Measurements from ENCODE around the gene SMU1. TPM values are rescaled to one million over a fixed set of nuclear protein-coding genes. Genes with fewer than 3 reads are reported as not detected.

Gene SMU1
- total and polyA plus RNA-seq, 2 of the 13 experiments (the other 11 are each of a cell fraction or from before 2014, with no cell fraction given): 12.9 to 36.6 TPM

DNA sequence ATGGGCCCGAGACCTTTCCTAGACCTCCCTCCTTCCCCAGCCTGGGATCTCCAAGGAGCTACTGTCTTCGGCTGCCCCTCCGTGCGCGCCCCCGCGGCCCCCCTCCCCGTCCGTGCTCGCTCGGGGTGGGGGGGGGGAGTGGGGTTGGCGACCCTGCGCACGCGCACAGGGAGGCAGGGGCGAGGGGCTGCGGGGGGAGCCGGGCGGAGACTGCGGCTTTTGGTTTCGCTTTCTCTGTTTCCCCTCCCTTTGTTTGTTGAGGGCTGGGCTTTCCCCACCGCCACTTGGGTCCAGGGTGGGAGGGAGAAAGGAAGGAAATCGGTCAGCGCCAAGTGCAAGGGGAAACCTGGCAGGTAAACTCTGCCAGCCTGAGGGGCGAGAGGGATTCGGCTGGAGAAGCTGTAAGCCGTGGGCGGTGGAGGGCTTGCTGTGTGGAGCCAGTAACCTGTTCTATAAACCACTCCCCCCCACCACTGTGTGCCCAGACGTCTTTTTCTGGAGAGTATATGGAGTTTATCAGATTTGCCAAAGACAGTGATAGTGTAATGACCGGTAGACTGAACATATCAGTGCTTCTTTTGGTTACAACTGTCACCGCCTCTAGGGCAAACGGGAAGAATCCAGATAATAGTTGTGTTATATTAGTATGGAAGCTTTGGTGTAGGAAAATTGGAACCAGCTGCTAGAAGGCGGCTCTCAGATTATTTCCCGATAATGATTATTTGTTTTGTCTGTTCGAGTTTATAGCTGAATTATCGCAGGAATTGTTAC lies 50.7 kb downstream of the SMU1 start (continued):
- TF ChIP-seq ZNF747 (CRISPR knock-in tag; IDR thresholded peaks at IDR 0.05; ENCODE audit: borderline replicate concordance): peak; percentile 46; the same call in 1 of the 2 replicates
- TF ChIP-seq, protein P1, sequence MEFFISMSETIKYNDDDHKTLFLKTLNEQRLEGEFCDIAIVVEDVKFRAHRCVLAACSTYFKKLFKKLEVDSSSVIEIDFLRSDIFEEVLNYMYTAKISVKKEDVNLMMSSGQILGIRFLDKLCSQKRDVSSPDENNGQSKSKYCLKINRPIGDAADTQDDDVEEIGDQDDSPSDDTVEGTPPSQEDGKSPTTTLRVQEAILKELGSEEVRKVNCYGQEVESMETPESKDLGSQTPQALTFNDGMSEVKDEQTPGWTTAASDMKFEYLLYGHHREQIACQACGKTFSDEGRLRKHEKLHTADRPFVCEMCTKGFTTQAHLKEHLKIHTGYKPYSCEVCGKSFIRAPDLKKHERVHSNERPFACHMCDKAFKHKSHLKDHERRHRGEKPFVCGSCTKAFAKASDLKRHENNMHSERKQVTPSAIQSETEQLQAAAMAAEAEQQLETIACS (CRISPR knock-in tag; IDR thresholded peaks at IDR 0.05): peak; percentile 91
- TF ChIP-seq ZNF44 (CRISPR knock-in tag; IDR thresholded peaks at IDR 0.05): no peak
- TF ChIP-seq SP1 (IDR thresholded peaks at IDR 0.05): no peak
- TF ChIP-seq SP1 (CRISPR knock-in tag; IDR thresholded peaks at IDR 0.05): no peak
- TF ChIP-seq, protein P2, sequence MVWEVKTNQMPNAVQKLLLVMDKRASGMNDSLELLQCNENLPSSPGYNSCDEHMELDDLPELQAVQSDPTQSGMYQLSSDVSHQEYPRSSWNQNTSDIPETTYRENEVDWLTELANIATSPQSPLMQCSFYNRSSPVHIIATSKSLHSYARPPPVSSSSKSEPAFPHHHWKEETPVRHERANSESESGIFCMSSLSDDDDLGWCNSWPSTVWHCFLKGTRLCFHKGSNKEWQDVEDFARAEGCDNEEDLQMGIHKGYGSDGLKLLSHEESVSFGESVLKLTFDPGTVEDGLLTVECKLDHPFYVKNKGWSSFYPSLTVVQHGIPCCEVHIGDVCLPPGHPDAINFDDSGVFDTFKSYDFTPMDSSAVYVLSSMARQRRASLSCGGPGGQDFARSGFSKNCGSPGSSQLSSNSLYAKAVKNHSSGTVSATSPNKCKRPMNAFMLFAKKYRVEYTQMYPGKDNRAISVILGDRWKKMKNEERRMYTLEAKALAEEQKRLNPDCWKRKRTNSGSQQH (CRISPR knock-in tag; IDR thresholded peaks at IDR 0.05; ENCODE audit: low read depth): no peak
- no peak for TF ChIP-seq ATF7-NPFF (CRISPR knock-in tag; IDR thresholded peaks at IDR 0.05; ENCODE audit: low read depth)
- TF ChIP-seq FOXK2 (IDR thresholded peaks at IDR 0.05): no peak
- TF ChIP-seq, protein P3, sequence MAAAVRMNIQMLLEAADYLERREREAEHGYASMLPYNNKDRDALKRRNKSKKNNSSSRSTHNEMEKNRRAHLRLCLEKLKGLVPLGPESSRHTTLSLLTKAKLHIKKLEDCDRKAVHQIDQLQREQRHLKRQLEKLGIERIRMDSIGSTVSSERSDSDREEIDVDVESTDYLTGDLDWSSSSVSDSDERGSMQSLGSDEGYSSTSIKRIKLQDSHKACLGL (CRISPR knock-in tag; IDR thresholded peaks at IDR 0.05): peak; percentile 46; the same call in 1 of the 2 replicates
- peak; percentile 68; the same call in 1 of the 2 replicates for TF ChIP-seq ZNF776 (CRISPR knock-in tag; IDR thresholded peaks at IDR 0.05)
- no peak for TF ChIP-seq STAG1 (CRISPR knock-in tag; IDR thresholded peaks at IDR 0.05)
- TF ChIP-seq ZSCAN22 (CRISPR knock-in tag; IDR thresholded peaks at IDR 0.05): no peak
- TF ChIP-seq, protein P4, sequence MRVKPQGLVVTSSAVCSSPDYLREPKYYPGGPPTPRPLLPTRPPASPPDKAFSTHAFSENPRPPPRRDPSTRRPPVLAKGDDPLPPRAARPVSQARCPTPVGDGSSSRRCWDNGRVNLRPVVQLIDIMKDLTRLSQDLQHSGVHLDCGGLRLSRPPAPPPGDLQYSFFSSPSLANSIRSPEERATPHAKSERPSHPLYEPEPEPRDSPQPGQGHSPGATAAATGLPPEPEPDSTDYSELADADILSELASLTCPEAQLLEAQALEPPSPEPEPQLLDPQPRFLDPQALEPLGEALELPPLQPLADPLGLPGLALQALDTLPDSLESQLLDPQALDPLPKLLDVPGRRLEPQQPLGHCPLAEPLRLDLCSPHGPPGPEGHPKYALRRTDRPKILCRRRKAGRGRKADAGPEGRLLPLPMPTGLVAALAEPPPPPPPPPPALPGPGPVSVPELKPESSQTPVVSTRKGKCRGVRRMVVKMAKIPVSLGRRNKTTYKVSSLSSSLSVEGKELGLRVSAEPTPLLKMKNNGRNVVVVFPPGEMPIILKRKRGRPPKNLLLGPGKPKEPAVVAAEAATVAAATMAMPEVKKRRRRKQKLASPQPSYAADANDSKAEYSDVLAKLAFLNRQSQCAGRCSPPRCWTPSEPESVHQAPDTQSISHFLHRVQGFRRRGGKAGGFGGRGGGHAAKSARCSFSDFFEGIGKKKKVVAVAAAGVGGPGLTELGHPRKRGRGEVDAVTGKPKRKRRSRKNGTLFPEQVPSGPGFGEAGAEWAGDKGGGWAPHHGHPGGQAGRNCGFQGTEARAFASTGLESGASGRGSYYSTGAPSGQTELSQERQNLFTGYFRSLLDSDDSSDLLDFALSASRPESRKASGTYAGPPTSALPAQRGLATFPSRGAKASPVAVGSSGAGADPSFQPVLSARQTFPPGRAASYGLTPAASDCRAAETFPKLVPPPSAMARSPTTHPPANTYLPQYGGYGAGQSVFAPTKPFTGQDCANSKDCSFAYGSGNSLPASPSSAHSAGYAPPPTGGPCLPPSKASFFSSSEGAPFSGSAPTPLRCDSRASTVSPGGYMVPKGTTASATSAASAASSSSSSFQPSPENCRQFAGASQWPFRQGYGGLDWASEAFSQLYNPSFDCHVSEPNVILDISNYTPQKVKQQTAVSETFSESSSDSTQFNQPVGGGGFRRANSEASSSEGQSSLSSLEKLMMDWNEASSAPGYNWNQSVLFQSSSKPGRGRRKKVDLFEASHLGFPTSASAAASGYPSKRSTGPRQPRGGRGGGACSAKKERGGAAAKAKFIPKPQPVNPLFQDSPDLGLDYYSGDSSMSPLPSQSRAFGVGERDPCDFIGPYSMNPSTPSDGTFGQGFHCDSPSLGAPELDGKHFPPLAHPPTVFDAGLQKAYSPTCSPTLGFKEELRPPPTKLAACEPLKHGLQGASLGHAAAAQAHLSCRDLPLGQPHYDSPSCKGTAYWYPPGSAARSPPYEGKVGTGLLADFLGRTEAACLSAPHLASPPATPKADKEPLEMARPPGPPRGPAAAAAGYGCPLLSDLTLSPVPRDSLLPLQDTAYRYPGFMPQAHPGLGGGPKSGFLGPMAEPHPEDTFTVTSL (CRISPR knock-in tag; IDR thresholded peaks at IDR 0.05; ENCODE audit: borderline replicate concordance): no peak
- no peak for TF ChIP-seq ZNF652 (CRISPR knock-in tag; IDR thresholded peaks at IDR 0.05; ENCODE audit: borderline replicate concordance, low read depth)
- TF ChIP-seq KLF12 (CRISPR knock-in tag; IDR thresholded peaks at IDR 0.05; ENCODE audit: borderline replicate concordance): no peak
- TF ChIP-seq PCBP2 (optimal IDR thresholded peaks at IDR 0.05; ENCODE audit: low read depth, low read length, poor library complexity, severe bottlenecking): no peak
- no peak for TF ChIP-seq ELF4 (CRISPR knock-in tag; IDR thresholded peaks at IDR 0.05; ENCODE audit: borderline replicate concordance)
- TF ChIP-seq KDM4B (CRISPR knock-in tag; IDR thresholded peaks at IDR 0.05): no peak
- no peak for TF ChIP-seq ZNF251 (CRISPR knock-in tag; IDR thresholded peaks at IDR 0.05)
- TF ChIP-seq GATAD1 (CRISPR knock-in tag; IDR thresholded peaks at IDR 0.05): no peak
